ENCODE results near the gene FRMPD1.

- TF ChIP-seq CTCF (IDR thresholded peaks at IDR 0.05; ENCODE audit: poor library complexity, severe bottlenecking) (no peak), MXI1 (conservative IDR thresholded peaks at IDR 0.05; ENCODE audit: poor library complexity, severe bottlenecking) (no peak), REST (IDR thresholded peaks at IDR 0.05; ENCODE audit: borderline replicate concordance) (no peak), POLR2AphosphoS5 (IDR thresholded peaks at IDR 0.05) (no peak), EZH2 (IDR thresholded peaks at IDR 0.05; ENCODE audit: borderline replicate concordance, insufficient read depth, low read length, poor library complexity, severe bottlenecking) (no peak), TAF1 (IDR thresholded peaks at IDR 0.05; ENCODE audit: low read depth) (no peak), RAD21 (conservative IDR thresholded peaks at IDR 0.05) (no peak)
Measured at GRCh38 chr9:37769995-37770394, 119.2 kb downstream of the FRMPD1 start.
